ENCODE results near the gene DDX49.

GRCh38 chr19:18961767-18962620 lies 42.5 kb downstream of the DDX49 start:
- no peak for TF ChIP-seq CTCF (IDR thresholded peaks at IDR 0.05 in 8 of 11, conservative IDR thresholded peaks at IDR 0.05 in 3 of 11)
- no peak for TF ChIP-seq POLR2A (IDR thresholded peaks at IDR 0.05)
- no peak for TF ChIP-seq POLR2AphosphoS5 (IDR thresholded peaks at IDR 0.05)
